Smooth muscle cell of the pulmonary artery (primary cell): ENCODE results near the gene STN1. TPM values are rescaled to one million over a fixed set of nuclear protein-coding genes. Genes with fewer than 3 reads are reported as not detected.

Experiments
- total RNA-seq: library from RNA; depleted of rRNA; stranded (reverse); fragments of >200 nt; gene quantifications from 2 replicates; pipeline ENCODE4 v1.2.3, GENCODE V29; 2014

The STN1 gene
- total RNA-seq = 28.6 and 29.4 TPM in 2 replicates

GRCh38 chr10:103918053-103918846, at the start of gene STN1:
STN1 (minus strand) TSS chr10:103918184; CDS start chr10:103917594, 590 bp downstream.

GRCh38 chr10:103966671-103967447, 48.9 kb upstream of the STN1 start, which contains the start of gene SLK:
SLK (plus strand) TSS chr10:103967140; CDS start chr10:103967746, 606 bp downstream.

GRCh38 chr10:103855424-103855823, 62.6 kb downstream of the STN1 start, which contains the start of gene SH3PXD2A:
SH3PXD2A (minus strand) TSS chr10:103855576; CDS start chr10:103855266, 310 bp downstream.

Other genes starting within 250 kb of the STN1 start
- 44.1 and 45.5 TPM in 2 replicates for gene SH3PXD2A, start 62.6 kb downstream of the STN1 start, total RNA-seq
- gene SLK, start 49.0 kb upstream of the STN1 start, total RNA-seq = 37.5 and 40.9 TPM in 2 replicates
- gene COL17A1, start 167.7 kb upstream of the STN1 start, total RNA-seq = 0.20 and 1.1 TPM in 2 replicates
- 3.9 and 5.5 TPM in 2 replicates for gene SFR1, start 204.0 kb upstream of the STN1 start, total RNA-seq